Measurements from ENCODE around the gene NCK2.
A peak's percentile ranks its signal among the peaks of the same experiment; 100 is the strongest.

NCK2 gene

DNA sequence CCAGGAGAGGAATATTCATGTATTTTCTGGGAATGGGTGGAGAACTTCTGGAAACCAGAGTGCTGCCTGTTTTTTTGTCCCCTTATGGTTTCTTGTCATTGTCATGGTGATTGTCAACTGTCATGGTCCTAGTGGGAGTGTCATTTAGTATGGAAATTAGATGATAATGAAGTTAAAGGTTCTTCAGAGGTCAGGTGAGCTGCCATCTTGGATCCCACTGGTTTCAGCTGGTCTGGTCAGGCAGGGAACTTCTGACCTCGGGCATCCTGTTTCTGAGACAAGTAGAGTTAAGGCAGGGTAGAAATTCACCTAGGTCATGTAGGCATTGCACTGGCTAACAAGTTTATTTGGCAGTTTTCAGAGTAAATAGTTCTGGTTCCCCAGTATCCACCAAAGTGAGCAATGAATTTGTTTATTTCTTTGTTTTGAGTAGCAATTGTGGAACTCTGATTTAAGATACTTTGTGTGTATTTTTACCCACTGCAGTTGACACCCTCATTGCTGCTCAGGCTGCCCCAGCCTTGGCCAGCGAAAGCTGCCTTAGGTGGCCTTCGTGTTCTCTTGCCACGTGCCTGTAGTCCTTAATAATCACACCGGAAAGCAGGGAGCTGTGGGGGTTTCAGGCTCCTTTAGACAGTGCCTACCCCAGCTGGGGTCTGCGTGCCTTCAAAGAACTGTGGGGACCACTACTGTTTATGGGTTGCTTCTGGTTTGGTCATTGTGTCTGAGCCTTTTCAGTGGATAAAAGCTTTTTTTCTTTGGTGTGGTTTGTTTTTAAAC lies 48.7 kb downstream of the NCK2 start:
- DNase-seq (ENCODE audit: low spot score) = no peak

DNA sequence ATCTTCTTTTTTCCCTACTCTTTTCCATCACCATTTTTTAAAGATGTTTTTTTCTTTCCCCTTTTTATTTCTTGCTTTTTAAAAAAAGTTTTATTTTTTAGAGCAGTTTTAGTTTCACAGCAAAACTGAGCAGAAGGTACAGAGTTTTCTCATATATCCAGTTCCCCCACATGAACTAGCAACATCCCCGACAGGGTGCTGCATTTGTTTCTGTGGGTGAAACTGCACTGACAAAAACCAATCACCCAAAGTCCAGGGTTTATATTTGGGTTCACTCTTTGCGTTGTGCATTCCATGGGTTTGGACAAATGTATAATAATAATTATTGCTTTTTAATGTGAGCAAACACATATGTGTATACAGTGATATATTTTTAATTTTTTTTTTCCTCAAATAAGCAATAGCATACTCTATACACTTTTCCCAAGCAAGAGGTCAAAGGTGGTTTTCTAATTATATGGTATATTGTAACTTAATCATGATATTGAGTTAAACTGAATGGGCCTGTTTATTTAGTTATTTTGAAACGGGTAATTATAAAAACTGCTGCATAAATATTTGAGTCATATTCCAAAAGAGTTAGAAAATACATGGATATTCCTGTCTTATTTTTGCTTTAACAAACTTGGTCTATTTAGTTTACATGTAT lies 50.3 kb downstream of the NCK2 start:
- DNase-seq (ENCODE audit: low spot score) = no peak

DNA sequence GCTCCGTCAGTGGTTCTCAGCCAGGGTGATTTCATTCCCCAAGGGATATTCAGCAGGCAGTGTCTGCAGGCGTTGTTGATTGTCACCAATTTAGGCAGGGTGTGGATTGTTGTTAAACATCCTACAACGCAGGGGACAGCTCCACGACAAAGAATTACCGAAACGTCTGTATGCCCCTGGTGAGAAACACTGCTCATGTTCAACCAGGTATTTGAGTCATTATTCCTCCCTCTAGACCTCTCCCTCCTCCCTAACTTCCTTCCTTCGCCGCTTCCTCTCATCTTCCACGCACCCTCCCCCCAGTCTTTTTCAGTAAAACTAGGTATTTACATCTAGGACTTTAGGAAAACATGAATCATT lies 50.8 kb downstream of the NCK2 start:
- DNase-seq (ENCODE audit: low spot score) = no peak

DNA sequence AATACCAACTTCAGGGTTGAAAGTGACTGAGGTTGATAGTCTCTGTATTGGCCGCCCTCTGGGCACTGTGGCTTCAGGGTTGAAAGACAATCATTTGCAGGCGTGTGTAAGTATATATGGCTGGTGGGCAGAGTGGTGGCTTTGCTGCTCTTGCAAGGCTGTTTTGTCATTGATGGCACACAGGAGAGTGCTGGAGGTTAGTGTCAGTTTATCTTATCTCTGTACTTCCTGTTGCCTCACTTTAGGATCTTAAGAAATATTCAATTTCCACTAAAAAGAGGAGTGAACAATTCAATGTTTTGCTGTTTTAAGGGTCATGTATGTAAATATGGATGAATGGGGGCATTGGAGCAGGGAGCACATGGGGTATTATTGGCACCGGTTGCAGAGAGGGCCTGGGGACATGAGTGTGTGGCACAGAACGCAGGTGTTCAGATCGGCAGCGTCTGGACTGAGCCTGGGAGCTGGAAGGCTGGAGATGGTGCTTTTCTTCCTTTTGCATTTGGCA lies 51.5 kb downstream of the NCK2 start:
- no peak for DNase-seq (ENCODE audit: low spot score)

DNA sequence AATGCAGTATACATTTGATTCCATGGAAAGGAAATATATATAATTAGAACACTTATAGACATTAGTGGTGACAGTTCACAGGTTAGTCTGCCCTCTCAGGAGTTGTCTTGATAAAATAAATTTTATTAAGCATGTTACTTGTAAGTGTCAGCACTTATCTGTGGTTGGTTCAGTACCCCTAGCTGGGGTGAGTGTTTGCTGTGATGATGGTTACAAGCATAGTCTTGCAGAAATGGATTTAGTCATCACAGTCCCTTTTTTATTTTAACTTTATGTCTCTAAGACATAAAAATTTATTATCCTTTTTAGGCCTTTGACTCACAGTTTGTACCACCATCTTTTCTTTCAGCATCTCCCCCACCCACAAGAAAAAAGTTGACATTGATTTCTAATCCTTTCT lies 52.1 kb downstream of the NCK2 start:
- no peak for DNase-seq (ENCODE audit: low spot score)

DNA sequence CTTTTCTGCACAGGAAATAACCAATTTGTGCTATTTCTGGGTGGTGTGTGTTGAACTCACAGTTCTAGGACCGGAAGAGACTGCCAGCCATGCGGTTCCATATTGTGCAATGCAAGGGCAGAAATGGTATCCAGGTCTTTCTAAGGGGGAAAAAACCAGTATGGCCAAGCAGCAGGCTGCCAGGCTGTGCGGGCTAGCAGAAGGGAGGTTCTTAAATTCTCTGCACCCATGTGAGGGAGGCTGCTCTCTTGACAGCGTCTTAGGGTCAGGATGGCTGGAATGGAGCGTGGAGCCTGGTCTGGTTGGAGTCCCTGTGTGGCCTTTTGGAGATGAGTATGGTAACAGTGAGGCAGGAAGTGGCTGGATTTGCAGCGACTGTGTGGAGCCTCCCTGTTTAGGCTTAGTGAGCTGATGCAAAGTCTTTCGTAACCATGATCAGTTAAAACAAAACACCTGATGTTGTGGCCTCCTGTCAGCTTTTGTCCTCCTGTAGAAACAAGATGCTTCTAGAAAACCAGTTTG lies 52.6 kb downstream of the NCK2 start:
- no peak for DNase-seq (ENCODE audit: low spot score)

DNA sequence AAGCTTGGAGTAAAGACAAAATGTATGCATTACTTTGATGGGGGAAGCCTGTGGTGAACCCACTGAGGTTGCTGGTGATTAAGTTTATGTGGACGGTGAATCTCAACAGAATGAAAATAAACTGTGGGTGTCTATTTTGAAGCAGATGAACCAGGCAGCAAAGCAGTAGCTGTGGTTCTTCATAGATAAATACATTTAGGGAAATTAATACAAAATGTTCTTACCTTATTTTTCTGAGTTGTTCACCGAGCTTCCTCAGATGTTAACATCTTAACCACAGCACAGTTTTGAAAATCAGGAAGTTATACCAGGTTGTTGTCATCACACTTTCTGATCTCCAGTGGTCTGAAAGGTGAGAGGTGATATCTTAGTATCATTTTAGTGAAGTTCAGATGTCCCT lies 53.9 kb downstream of the NCK2 start:
- no peak for DNase-seq (ENCODE audit: low spot score)

DNA sequence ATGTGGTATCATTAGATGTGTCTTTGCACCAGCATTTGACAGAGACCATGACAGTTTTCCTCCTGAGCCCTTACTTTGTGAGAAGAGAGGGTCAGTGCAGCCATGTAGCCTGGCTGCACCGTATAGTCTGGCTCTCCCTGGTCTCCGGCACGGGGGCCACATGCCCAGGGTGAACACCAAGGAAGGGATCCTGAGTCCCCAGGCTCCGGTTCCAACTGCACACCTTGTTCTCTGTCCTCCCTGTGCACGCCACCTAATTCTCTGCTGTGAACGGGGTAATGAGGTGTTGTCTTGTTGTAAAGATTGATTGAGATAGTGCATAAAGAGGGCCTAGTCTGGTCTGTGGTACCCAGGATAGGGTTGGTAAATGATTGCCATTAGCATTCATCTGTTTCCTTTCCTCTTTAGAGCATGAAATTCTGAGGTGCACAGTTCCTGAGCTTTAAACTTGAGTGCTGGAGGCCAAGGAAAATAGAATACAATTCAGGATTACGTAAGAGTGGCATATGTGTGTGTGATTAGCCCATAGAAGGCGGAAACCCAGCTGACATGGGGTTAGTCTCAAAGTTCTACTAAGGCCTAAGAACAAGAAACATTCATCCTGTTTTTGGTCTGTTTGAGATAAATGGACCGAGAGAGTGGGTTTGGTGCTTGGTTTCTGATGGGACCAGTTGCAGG lies 55.5 kb downstream of the NCK2 start:
- DNase-seq (ENCODE audit: low spot score) = no peak

DNA sequence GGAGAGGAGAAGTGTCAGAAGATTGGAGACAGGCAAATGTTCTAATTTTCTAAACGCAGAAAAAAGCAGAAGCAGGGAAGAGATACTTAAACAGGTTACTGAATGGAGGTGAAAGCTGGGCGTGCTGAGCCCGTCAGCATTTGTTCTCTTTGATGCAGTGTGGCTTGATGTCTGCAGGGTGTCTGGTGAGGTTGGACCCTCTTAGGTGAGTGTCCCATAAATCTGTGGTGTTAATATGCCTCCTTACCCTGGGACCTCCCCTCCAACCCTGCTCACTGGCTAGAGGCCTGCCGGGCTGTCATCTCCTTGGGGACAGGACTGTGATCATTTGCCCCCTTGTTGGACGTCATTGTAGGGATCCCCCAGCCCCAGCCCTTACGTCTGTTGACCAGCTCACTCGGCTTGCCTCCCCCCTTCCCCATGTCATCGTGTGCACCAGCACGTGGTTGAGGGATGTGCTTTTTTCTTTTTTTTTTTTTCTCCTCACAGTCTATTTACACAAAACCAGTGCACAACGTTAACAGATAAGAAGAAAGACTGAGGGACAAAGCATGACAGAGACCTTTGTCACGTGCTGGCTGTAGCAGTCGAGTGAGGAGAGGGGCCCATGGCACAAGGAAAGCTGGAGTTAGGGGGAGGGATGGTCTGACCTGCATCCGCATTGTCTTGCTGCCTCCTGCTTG lies 56.4 kb downstream of the NCK2 start:
- DNase-seq (ENCODE audit: low spot score) = no peak

DNA sequence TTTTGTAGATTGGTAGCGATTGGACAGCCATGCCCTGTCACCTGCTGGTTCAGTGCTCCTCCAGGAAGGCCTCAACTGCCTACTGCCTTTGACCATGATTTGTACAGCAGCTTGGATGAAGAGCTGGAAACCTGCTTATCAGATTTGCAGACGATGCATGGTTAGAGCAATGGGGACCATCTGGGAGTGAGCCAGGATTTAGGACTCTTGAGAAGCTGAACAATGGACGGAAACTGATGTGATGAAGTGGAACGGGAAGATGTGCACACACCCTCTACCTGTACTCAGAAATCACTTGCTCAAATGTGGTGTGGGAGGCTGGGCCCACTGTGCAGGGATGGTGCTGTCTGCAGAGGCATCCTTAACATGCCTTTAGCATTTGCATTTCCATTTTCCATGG lies 57.2 kb downstream of the NCK2 start:
- no peak for DNase-seq (ENCODE audit: low spot score)

DNA sequence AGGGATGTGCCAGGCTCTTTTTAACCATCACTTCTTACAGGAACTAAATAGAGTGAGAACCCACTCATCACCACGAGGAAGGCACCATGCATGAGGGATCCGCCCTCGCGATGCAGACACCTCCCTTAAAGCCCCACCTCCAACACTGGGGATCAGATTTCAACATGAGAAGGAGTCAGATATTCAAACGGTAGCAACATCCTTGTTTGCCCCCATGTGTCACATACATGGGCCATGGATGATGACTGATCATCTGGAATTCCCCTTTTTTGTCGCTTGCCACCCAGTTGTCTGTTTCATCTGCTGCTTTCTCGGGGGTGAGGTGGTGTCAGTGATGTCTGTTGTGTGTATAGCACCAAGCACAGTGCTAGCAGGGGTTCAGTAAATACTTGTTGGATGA lies 57.9 kb downstream of the NCK2 start:
- DNase-seq (ENCODE audit: low spot score) = no peak

DNA sequence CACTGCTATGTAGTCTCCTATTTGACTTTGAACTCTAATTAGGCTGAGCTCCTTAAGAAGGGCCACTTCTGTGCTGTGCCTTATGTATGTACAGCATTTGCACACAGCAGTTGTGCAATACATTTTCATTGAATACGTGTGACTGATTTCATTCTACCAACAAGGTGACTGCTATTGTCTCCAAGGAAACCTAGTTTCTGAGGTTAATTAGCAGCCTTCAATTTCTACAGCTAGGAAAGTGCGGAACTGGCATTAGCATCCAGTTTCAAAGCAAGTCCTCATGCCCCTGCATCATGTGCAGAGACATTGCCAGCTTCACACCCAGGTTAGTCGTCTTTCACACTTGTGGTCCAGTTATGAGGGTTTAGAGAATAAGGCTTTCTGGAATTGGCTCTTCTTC lies 58.6 kb downstream of the NCK2 start:
- no peak for DNase-seq (ENCODE audit: low spot score)

DNA sequence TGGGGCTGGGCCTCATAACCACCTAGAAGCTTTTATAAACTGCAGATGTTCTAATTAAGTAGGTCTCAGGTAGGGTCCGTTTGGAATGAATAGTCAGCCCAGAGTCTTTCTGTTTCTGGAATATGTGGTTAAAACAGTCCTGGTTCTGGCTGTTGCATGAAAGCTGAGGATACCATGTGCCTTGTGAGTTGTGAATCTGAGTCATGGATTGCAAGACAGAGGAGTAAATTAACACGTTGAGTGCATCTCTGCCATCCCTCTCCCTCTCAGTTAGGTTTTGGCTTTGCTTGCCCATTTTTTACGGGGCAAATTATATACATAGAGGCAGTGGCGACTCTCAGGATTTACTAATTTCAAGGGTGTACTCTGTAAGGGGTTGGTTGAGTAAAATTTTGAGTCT lies 59.1 kb downstream of the NCK2 start:
- no peak for DNase-seq (ENCODE audit: low spot score)

DNA sequence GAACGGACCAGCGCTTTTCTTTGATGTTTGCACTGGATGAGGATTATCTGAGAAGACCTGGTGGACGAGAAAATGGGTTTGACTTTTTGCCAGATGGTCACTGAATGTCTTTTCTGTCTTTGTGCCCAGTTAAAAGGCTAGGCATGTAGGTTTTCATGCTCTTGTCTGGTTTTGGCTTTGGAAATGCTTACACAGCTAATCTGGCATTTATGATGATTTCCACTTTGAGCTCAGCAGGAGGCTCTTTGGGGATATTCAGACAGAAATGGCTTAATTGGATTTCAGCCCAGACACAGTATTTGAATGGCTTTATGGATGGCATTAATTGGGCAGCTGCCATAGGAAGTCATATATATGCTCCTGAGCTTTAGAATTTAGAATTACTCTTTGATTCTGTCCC lies 59.6 kb downstream of the NCK2 start:
- peak; percentile 48 for DNase-seq (ENCODE audit: low spot score)

DNA sequence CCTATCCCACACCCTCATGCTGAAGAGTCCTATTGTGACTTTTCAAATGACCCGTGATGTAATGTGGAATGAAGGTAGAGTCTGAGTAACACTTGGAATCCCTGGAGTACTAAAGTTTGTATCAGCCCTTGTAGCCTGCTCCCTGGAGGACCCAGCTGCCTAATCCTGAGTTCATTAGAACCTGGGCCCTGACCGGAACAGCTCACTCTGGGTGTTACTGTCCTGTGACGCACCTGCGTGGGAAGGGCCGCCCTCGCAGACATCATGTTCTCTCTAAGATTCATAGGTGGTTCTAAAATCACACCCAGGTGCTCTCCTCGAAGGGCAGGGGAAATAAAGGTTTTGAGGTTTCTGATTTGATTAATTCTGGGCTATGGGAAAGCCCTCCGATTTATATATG lies 62.3 kb downstream of the NCK2 start:
- no peak for DNase-seq (ENCODE audit: low spot score)

DNA sequence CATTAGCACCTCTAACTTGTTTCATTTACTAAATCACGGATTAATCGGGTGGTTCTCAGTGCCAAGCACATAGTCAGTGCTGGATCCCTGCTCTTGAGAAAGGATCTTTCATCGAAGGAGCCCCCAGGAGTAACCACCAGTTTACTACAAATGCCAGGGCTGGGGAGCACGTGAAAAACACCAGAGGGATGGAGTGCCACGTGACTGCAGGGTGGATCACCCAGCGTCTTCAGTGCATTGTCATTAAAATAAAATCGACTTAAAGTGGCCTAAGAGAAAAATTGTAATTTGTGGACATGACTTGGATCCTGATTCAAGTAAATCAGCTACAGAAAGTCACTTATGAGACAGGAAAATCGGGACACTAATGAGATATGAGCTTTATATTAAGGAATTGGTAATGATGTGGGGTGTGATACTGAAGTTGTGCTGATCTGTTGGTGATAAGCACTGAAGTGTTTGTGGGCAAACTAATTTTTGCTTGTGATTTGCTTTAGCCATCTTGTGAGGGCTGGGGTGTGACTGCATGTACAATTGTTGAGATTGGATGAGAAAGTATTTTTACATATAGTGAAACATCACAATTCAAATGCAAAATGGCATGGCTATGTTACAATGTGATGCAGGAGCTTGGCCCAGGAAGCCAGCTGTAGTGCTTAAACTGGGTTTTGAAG lies 63.8 kb downstream of the NCK2 start:
- DNase-seq (ENCODE audit: low spot score) = no peak

DNA sequence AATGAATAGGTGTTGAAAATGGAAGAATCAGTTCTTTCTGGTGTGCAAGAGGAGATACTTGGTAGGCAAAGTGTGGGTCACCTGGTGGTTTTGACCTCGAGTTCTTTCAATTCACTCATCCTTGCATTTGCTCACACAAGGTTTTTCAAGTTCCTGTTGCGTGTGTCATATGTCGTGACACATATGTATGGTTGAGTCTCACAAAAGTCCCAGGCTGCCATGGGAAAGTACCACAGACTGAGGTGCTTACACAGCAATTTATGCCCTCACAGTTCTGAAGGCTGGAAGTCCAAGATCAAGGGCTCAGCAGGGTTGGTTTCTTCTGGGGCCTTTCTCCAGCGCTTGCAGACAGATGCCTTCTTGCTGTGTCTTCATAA lies 64.4 kb downstream of the NCK2 start:
- no peak for DNase-seq (ENCODE audit: low spot score)

DNA sequence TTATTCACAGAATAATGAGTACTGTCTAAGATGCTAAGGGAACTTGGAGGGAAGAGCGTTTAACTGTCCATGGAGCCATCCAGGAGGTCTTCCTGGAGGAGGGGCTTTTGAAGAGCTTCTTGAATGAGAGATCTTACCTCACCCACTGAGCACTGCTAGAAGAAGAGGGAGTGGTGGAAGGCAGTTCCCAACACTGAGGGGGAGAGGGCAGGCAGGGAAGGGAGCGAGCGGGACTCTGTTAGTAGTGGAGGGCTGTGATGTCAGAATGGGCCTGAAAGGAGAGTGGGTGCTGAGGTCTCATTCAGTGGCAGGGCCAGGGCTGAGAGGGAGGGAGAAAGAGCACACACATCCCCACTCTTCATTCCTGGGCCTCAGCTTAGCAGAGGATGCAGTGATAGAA lies 65.0 kb downstream of the NCK2 start:
- no peak for DNase-seq (ENCODE audit: low spot score)

DNA sequence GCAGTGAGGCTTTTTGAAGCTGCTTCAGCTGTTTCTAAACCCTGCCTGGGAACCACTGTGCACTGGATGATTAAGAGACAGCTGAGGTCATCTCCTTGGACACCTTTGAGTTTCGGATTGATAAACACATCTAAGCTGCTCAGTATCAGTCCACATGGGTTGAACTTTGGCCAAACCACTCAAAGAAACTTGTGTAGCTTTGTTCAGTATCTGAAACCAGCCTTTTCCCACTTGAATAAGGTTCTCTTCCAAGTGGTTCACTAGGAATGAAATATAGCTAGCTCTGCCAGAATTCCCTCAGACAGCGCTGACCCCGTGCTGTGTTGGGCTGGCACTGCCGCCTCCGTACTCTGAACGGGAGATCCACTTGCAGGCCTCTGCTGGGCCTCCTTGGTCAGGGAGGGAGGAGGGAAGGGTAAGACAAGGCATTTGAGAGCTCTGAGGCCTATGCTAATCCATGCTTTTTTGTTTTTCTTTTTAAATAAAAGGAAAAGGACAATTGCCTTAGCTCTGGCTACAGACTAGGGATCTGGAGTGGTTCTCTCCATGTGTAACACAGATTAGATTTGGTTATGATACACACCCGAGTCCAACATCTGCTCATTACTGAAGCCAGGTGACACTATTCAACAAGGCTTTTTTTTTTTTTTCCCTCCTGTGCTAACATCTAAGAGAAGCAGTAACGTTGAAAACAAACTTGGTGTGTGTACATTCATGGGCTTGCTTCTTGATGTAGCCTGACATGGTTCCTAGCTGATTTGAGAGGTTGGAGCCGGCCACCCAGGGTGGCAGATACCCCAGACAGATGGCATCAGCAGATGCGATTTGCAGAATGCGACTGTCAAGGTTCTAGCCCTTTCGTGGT lies 67.7 kb downstream of the NCK2 start:
- no peak for DNase-seq (ENCODE audit: low spot score)

DNA sequence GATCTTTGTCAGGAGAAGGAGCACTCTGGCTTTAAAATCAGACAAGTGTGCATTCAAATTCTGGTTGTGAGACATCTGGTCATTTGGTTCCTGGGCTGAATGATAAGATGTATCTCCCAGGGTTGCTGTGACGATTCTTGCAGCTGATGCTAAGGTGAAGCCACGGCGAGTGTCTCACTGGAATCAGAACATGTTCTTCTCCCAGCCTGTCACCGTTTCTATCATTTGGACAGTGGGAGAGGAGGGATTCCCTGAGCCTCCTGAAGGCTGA lies 68.3 kb downstream of the NCK2 start:
- no peak for DNase-seq (ENCODE audit: low spot score)

DNA sequence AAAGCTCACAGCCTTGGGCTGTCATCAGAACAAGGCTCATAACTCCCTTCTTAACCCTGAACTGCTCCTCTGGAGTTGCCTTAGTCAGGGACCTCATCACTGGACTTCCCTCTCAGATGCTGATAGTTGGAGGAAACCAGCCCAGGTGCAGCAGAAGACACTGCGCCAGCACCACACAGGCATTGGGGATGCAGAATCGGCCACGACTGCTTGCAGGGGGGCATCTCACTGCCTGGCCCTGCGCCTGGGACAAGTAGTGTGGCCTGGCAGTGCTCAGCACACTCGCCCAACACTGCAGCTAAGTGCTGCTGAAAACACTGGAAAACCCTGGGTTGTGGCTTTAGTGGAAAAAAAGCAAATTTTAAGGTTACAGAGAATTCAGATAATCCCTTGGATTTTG lies 68.7 kb downstream of the NCK2 start:
- DNase-seq (ENCODE audit: low spot score) = no peak

Data from D341Med (cell line).